Measurements from ENCODE around the gene LAMB3. TPM values are rescaled to one million over a fixed set of nuclear protein-coding genes. Genes with fewer than 3 reads are reported as not detected.

The LAMB3 gene
- total and polyA plus RNA-seq, 10 of the 15 experiments (the other 5 are each of a cell fraction or from before 2014, with no cell fraction given), result 0.04 to 1.8 (median 0.10) TPM; not detected in 1

DNA sequence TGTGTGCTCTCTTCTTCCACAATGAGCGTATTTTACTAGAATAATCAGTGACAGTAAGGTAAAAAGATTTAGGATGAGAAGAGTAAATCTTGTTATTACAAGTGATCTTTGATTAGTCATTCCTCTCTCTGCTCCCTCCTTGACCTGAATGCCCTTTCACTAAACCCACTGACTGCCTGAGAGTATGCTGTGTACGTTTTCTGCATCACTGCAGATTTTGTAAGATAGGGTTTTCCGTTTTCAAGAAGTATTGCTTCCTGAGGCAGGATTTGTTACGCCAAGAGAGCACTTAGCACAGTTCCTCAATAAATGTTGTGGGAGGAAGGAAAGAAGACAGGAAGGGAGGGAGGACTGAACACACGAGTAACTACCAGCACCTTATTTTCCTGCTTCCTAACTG lies 7.7 kb upstream of the LAMB3 start (continued):
- no peak for TF ChIP-seq MLLT1 (IDR thresholded peaks at IDR 0.05)
- TF ChIP-seq ATF7 (IDR thresholded peaks at IDR 0.05; ENCODE audit: low read depth), result 0 out of 2 replicates have a peak, but pooled peaks have one; percentile 17
- TF ChIP-seq RELA (IDR thresholded peaks at IDR 0.05; ENCODE audit: borderline replicate concordance, partially characterized antibody), result no peak
- peak; percentile 92 for TF ChIP-seq NR2F1 (conservative IDR thresholded peaks at IDR 0.05)
- TF ChIP-seq RELB (IDR thresholded peaks at IDR 0.05; ENCODE audit: low read depth), result 0 out of 2 replicates have a peak, but pooled peaks have one; percentile 37
- peak; percentile 29; the same call in 1 of the 2 replicates for TF ChIP-seq RUNX3 (IDR thresholded peaks at IDR 0.05; ENCODE audit: low read length)

GRCh38 chr1:209657918-209658317 lies 5.7 kb upstream of the LAMB3 start:
- CTCF ChIA-PET, result interaction anchor here (0.8 to 2.7 kb wide), 8 partner anchors 10 to 92 kb away, joined by 3 to 23 read pairs (median 3); partner anchors contain the start of gene G0S2
- ATAC-seq (no peak), FAIRE-seq (no peak), DNase-seq (ENCODE audit: low read depth, low spot score) (no peak)
- Histone ChIP-seq H3K27ac (ENCODE audit: control insufficient read depth, insufficient read depth) (no peak overlapping the region), H3K27me3 (replicated peaks in 1 of 2; ENCODE audit: control insufficient read depth in 2 of 2, insufficient read depth in 2 of 2, low read length in 1 of 2) (no peaks in the 10 kb centered on the region; a peak in 1 of 4 replicates), H3K9me3 (replicated peaks; ENCODE audit: control insufficient read depth, insufficient read depth, low read length) (no peaks in the 10 kb centered on the region), H3K36me3 (ENCODE audit: control insufficient read depth in 2 of 2, insufficient read depth in 2 of 2, low read length in 1 of 2) (no peaks in the 10 kb centered on the region), H3K4me1 (ENCODE audit: control insufficient read depth, insufficient read depth, low read length) (peaks cover 18% of the 10 kb centered on the region), H3K9ac (ENCODE audit: control insufficient read depth, insufficient read depth, low read length) (no peak overlapping the region), H3K79me2 (ENCODE audit: control insufficient read depth, insufficient read depth, low read length) (no peaks in the 10 kb centered on the region), H3K4me3 (no peak overlapping the region), H2AFZ (ENCODE audit: control insufficient read depth, low read depth, low read length) (no peak overlapping the region), H3K4me2 (ENCODE audit: control insufficient read depth, insufficient read depth) (no peak overlapping the region), H4K20me1 (ENCODE audit: control insufficient read depth, insufficient read depth) (no peaks in the 10 kb centered on the region)
- intact Hi-C loops (cut with micrococcal nuclease; ENCODE audit: unreplicated experiment), result loop anchor here (5.0 kb wide), 1 partner anchor 734 kb away; no protein-coding TSS in a partner anchor
- no TSS peak for BruUV-seq (replicated peaks)
- in situ Hi-C loops (cut with MboI), result no loop called here
- POLR2A ChIA-PET, result interaction anchor here (0.9 to 3.6 kb wide), 4 partner anchors 10 to 80 kb away, joined by 3 to 43 read pairs (median 8); partner anchors contain the start of gene G0S2
- SMC1A ChIA-PET (ENCODE audit: uncharacterized antibody, unreplicated experiment), result interaction anchor here (0.8 to 17.6 kb wide), 8 partner anchors 9 to 30 kb away, joined by 3 to 261 read pairs (median 5); partner anchors contain the start of gene G0S2
- RAD21 ChIA-PET (ENCODE audit: unreplicated experiment), result interaction anchor here (0.8 to 15.7 kb wide), 8 partner anchors 11 to 110 kb away, joined by 3 to 195 read pairs (median 4); partner anchors contain the start of gene G0S2
- WGBS (ENCODE audit: insufficient coverage, insufficient replicate concordance, low lambda C conversion rate, missing lambda C conversion rate), result 42% methylated on average over 5 of the region's 5 CpGs
- no peak for TF ChIP-seq TCF3 (IDR thresholded peaks at IDR 0.05; ENCODE audit: borderline replicate concordance, insufficient read depth, low read depth, low read length)
- no peak for TF ChIP-seq TARDBP (IDR thresholded peaks at IDR 0.05; ENCODE audit: borderline replicate concordance)
- no peak for TF ChIP-seq ETV6 (conservative IDR thresholded peaks at IDR 0.05 in 1 of 2, IDR thresholded peaks at IDR 0.05 in 1 of 2; ENCODE audit: borderline replicate concordance in 1 of 2, low read depth in 1 of 2)
- TF ChIP-seq FOXK2 (IDR thresholded peaks at IDR 0.05), result no peak
- no peak for TF ChIP-seq BCL11A (IDR thresholded peaks at IDR 0.05; ENCODE audit: low read depth, low read length)
- no peak for TF ChIP-seq GATAD2B (conservative IDR thresholded peaks at IDR 0.05; ENCODE audit: low read depth)
- no peak for TF ChIP-seq ZNF217 (IDR thresholded peaks at IDR 0.05)
- no peak for TF ChIP-seq MTA2 (IDR thresholded peaks at IDR 0.05; ENCODE audit: low read depth)
- TF ChIP-seq POLR2A (IDR thresholded peaks at IDR 0.05; ENCODE audit: low read depth, low read length), result no peak
- no peak for TF ChIP-seq CBX5 (IDR thresholded peaks at IDR 0.05; ENCODE audit: low read depth)
- no peak for TF ChIP-seq YBX1 (IDR thresholded peaks at IDR 0.05)
- TF ChIP-seq BMI1 (IDR thresholded peaks at IDR 0.05; ENCODE audit: borderline replicate concordance), result no peak
- no peak for TF ChIP-seq SMC3 (IDR thresholded peaks at IDR 0.05; ENCODE audit: borderline replicate concordance, low read length)
- no peak for TF ChIP-seq RBBP5 (conservative IDR thresholded peaks at IDR 0.05)
- TF ChIP-seq, protein P1, sequence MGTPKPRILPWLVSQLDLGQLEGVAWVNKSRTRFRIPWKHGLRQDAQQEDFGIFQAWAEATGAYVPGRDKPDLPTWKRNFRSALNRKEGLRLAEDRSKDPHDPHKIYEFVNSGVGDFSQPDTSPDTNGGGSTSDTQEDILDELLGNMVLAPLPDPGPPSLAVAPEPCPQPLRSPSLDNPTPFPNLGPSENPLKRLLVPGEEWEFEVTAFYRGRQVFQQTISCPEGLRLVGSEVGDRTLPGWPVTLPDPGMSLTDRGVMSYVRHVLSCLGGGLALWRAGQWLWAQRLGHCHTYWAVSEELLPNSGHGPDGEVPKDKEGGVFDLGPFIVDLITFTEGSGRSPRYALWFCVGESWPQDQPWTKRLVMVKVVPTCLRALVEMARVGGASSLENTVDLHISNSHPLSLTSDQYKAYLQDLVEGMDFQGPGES (IDR thresholded peaks at IDR 0.05), result no peak
- no peak for TF ChIP-seq SREBF2 (IDR thresholded peaks at IDR 0.05; ENCODE audit: low read length)
- TF ChIP-seq CBX3 (IDR thresholded peaks at IDR 0.05; ENCODE audit: borderline replicate concordance, low read depth), result no peak
